ENCODE data around the gene PKNOX2.

The PKNOX2 gene

DNA sequence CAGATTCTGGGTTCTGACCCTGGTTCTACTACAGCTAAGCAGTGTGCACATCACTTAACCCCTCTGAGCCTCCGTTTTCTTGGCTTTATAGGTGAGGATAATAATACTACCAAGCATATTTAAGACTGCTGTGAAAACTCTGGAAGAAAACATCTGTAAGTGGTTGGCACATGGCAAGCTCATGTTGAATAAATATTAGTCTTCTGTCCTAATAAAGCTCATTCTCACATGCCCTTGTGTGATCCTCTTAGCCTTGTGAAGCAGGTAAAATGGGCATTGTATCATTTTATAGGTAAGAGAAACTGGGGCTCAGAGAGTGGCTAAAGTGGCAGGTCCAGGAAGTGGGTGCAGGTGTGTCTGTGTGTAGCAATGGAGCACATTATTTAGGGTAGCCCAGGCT lies 8.5 kb downstream of the PKNOX2 start:
- no peak for DNase-seq (ENCODE audit: low read depth)

DNA sequence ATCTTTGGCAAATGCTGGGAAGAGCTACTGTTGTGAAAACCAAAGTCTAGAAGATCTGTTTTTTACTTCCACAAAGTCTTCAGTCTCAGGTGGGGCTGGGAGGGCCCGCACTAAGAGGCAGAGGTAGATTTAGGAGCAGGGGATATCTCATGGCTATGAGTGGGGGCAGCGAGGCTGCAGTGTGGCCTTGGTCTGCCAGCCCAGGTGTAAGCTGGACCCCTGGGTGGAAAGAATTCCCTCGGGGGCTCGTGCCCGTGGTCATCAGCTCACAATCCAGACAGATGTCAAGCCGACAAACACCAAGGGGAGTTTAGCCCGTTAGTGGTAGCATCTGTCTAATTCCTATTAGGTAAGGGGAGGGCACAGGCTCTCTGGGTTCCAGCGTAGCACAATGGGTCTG lies 9.0 kb downstream of the PKNOX2 start:
- no peak for DNase-seq (ENCODE audit: low read depth)

DNA sequence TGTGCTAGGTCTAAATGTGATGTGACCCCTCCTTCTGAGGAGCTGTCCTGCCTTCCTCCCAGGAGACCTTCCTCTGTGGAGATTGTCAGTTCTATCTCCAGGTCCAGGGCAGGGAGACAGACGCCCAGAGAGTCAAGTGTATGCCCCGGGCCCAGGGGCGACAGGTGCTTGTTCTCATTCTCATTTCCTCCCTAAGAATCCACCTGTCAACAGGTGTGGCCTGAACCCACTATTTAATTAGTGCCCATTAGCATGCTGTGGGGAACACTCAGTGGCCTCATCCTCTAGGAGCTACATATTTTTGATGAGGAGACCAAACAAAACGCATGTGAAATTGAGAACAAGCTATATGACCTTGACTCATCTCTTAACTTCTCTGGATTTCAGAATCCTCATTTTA lies 9.5 kb downstream of the PKNOX2 start:
- no peak for DNase-seq (ENCODE audit: low read depth)

DNA sequence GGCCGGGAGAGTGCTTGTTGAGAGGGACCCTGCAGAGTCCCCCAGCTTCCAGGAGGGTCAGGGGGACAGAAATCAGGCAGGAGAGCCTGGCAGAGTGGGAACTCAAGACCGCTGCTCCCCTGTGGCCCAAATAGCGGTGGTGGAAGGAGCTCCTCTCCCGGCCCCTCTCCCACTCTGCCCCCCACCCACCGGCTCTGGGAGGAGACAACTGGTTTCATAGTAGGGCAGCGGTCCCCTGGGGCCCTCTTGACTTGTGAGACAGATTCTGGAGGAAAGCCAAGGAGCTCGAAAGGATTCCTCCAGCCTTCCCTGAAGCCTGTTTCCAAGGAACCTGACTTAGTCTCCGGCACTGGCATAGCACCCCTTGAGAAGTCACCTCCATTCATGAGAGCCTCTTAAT lies 10.1 kb downstream of the PKNOX2 start:
- no peak for DNase-seq (ENCODE audit: low read depth)

DNA sequence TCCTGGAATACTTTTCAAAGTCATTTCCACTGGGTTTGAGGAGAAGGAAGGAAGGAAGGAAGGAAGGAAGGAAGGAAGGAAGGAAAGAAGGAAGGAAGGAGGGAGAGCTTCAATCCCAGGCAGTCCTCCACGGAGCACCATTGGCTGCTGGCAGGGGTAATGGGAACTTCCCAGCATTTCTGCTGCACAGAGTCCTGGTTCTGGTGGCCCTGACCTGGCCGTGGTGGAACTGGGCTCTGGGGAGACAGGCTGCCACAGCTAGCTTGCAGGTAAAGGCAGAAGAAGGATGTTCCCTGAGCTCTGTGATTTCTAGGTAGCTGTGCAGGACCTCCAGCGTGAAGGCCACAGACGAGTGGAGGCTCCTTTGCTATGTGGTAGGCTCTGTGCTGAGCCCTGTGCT lies 10.6 kb downstream of the PKNOX2 start:
- DNase-seq (ENCODE audit: low read depth) = no peak

DNA sequence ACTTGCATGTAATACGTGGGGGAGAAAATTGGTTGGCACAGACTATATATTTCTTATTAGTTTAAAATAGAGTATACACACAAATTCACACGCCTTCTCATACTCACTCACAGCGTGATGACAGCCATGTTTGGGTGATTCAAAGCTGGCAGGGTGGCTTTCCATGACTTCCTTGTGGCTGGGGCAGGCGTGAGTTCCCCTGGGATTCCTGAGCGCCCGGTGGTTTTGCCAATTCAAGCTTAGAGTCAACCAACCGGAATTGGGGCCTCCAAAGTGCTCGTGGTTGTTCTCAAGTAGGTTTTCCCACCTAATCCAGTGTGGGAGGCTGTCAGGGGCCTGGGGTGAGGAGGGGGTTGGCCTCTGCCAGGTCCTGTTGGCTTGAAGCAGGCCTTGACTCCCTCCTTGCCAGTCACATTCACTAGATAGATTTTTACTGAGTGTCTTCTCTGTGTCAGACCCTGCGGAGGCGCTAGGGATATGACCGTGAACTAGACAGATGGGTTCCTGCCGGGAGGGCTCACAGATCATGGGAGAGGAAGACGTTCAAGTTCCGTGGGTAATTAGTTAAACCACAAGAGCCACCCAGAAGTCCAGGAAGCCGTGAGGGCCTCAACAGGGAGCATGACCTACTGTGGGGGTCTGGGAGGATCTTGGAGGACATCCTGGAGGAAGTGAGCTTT lies 11.5 kb downstream of the PKNOX2 start:
- no peak for DNase-seq (ENCODE audit: low read depth)

DNA sequence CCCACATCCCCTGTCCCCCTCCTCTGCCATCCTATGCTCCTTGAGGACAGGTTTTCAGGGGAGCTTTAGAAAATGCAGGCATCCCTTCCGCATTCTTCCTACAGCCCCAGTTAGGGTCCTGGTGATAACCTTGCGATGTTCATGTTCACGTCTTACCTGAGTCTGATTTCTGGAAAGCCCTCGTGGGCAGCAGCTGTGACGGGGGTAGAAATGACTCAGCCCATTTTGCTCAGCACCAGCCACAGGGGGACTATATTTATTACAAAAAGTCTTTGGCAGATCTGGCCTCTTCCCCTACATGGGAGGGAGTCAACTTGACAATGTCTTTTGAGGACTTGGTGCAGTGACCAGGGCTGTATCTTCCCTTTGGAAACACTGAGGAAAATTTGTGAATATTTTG lies 12.3 kb downstream of the PKNOX2 start:
- no peak for DNase-seq (ENCODE audit: low read depth)

DNA sequence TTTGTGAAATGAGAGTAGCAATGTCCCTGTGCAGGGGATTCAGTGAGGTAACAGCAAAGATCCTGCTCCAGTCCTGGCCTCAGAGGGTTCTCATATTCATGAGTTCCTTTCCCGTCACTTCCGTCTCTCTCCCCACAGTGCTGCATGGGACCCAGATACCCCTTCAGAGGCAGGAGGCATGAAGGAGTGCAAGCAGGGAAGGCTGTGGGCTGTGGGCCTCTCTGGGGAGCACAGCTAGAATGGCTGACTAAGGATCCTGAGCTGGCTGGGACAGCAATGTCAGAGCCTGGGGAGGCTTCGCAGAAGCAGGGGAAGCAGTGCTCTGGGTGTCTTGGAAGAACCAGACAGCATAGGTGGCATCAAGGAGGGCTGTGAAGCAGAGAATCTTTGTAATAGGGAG lies 13.0 kb downstream of the PKNOX2 start:
- DNase-seq (ENCODE audit: low read depth) = no peak

DNA sequence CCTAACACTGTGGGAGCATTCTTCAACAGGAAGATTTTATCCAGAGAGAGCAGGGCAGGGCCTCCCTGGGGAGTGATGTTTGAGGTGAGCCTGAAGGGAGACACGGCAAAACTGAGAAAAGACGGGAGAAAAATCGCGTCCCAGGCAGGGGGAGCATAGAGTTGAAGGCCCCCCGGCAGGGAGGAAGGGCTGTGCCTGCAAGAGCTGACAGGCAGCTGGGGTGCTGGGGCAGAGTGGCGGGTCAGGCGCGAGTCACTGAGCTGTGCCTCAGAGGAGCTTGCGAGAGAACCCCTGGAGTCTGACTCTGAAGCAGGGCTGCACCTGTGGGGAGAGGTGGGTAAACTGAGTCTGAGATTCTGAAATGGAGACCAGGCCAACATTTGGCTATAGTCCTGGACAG lies 14.8 kb downstream of the PKNOX2 start:
- DNase-seq (ENCODE audit: low read depth) = no peak

DNA sequence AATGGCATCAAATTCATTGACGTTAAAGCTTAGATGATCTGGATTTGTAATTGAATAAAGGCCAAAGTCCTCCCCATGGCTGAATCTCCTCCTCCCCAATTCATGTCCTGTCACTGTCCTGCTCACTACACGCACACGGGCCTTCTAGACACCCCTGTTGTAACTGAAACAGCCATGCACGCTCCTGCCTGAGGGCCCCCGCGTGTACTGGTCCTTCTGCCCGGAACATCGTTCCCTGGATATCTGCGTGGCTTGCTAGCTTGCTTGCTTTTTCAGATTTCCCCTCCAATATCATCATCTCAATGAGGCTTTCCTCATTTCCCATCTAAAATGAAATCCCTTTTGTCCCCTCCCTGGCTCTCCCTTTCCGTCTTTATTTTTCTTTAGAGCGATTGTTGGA lies 15.3 kb downstream of the PKNOX2 start:
- DNase-seq (ENCODE audit: low read depth) = no peak

DNA sequence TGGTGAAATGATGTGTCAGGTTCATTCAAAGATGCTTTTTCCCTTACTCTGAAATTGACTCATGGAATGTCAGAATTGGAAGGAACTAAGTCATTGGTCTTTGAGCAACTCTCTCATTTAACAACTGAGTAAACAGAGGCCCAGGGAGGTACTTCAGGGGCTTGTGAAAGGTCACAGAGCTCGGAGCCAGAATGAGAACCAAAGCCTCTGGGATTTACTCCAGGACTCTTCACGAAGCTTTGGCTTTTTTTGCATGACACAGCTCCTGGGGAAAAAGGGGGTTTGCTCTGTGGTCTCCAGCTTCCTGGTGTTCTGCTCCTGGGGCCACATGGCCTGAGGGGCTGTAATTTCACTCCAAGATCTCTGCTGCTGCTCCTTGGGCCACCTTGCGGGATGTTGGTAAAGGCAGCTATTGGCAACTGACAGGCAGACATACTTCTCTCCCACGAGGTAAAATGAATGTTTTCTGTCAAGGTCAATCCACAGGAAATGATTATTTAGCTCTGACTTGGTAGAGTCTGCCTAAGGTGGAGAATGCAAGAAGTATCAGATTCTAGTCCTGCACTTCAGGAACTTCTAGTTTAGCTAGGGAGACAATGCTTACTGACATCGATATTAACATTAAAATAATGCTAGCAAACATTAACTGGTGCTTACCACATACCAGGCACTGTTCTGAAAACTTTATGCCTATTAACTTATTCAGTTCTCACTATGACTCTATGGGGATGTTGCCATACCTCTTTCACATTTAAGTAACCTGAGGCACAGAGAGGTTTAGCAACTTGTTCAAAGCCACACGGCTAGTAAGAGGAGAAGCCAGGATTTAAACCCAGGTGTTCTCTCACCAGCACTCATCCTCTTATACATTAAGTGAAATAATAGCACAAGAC lies 16.1 kb downstream of the PKNOX2 start:
- no peak for DNase-seq (ENCODE audit: low read depth)

DNA sequence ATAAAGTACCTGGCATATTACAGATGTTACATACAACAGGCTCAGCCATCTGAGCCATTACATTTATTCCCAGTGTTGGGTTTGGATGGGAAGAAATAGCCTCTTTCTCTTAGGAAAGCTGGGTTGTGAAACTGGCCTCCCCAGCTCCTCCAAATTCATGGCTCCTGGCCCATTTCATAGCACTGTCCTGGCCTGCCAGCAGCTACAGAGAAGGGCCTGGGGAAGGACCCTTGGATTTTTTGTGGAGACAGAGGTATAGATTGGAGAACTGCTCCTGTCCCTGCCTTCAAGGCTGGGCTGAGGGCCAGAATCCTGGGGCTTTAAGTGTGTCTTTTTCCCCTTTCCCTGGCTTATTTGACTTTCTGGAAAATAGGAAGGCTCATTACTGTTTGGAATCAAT lies 18.0 kb downstream of the PKNOX2 start:
- DNase-seq (ENCODE audit: low read depth) = no peak

DNA sequence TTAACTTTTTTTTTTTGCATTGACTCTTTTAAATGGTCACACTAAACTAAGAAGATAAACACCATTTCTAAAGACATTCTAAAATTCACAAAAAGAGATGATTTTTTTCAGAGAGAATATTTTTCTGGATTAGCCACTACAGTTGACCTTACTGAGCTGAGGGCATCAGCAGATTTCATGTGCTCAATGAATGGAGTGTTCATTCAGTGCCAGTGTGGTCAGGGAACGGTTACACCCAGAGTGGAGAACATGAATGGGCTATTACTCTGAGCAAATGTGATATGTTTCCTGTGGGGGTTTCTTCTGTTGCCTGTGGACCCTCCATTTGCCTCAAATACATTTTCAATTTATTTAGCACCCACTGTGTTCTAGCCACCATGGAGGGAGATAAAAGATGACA lies 19.1 kb downstream of the PKNOX2 start:
- no peak for DNase-seq (ENCODE audit: low read depth)

DNA sequence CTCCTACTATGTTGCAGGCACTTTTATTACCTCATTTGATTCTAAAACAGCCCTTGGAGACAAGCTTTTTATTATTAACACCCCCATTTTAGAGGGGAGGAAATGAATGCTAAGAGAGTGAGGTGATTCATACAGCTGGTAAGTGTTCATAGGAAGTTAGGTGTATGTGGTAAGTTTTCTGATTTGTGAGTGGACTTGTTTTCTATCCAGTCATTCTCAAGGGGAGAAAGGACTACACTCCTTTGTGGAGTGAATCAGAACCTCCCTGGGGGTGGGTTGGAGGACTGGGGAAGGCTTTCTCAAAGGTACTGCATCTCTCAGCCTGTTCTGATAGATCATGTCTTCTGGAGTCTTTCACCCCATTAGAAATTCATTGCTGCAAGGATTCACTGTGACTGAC lies 23.5 kb downstream of the PKNOX2 start:
- DNase-seq (ENCODE audit: low read depth) = no peak

DNA sequence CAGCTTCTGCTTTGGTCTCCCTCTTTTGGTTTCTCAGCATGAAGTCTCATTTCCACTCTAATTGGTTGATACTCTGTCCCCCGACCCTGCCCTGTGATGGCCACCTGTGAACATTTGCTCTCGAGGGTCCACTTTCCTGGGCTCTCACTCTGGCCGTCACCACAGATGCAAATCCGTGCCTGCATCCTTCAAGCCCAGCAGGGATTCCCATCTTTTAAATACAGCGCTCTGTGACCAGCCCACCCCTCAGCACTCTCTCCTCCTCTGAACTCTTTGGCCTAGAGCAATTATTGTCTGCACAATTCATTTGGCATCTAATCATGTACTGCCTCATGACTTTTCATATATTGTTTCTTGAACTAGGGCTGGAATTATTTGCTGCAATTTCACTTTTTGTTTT lies 26.0 kb downstream of the PKNOX2 start:
- no peak for DNase-seq (ENCODE audit: low read depth)

DNA sequence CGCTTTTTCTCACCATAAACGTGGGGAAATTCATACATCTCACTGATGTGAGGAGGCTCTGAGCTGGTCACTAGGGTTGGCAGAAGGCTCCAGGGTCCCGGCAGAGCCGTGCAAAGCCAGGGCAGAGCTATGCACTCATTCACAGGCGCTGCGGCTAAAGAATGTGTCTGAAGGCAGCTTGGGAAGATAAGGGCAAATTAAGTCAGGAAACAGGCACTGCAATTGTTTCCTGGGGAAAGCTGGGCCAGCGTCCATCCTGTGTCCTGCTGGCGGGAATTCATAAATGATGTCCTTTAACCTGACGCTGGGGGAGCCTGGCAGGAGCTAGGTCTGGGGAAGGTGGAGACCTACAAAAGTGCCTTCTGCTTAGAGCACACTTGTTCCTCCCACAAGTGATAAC lies 27.6 kb downstream of the PKNOX2 start:
- no peak for DNase-seq (ENCODE audit: low read depth)

DNA sequence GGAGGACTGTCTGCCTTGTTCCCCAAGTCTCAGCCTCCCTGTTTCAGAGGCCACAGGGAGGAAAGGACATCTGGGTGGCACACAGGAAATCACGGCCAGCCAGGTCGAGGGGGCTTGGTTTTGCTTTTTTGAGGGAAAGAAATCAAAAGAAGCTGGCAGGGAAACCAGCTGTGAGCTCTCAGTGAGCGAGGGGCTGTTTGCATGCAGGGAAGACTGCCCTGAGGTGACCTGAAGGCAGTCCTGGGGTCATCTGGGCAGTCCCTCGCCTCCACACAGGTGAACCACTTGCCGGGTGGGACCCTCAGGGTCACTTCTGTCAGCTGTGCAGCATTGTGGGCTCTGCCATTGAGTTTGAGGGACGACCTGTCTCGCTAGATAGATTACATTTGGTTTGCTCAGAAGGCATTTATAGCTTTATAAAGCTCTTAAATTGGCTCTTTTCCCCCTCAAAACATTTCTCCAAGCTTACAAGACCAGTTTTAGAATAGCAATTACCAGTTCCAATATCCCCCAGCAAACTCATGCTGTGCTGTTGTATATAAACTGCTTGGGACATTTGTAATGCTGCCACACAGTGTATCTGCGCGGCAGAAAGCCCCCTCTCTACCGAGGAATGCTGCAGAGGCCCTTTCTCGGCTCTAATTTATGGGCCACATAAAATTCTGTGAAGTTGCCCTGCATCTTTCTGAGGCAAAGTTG lies 28.3 kb downstream of the PKNOX2 start:
- DNase-seq (ENCODE audit: low read depth) = no peak

DNA sequence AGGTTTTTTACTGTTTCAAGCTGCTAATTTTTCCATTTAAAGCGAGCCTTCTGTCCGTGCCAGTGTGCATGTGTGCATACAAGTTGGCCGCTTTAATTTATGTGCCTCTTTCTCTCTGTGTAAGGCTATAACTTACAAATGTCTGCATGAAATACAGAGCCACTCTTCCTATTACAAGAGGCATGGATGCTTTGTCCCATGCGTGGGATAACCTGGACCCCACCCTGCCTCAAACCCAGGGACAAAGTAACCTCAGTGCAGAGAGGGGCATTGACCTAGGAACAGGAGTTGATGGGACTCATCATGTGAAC lies 28.8 kb downstream of the PKNOX2 start:
- no peak for DNase-seq (ENCODE audit: low read depth)

DNA sequence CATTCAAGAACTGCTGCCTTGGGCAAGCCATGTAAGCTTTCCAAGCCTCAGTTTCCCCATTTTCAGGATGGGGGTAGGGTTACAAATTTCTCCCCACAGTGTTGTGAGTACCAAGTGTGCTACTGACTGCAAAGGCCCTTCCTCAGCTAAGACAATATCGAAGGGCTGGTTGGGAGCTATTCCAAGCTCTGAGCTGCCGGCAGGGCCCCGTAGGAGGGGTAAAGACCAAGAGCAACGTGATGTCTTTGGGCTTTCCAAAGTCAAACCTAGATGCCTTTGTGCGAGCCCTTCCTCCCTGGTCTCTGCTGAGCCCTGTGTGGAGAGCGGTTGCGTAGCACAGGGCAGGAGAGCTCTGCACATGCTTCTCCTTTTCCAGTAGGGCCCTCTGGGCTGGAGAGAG lies 29.3 kb downstream of the PKNOX2 start:
- DNase-seq (ENCODE audit: low read depth) = no peak

DNA sequence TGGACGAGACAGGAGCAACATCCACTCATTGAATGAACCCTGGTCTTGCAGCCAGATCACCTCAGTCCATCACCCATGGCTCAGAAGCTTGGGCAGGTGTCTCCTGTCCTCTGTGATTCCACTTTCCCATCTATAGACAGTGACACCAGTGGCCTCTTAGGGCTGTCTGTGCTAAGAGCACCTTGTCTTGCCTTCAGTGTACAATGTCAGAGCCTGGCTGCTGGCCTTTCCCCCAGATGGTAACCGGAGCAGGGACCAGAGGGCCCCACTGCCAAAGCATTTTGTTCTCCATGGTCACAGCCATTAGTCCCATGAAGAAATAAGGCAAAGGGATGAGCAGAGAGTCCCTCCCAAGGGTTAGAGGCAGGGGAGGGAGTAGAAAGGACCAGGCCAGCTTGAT lies 35.4 kb downstream of the PKNOX2 start:
- no peak for DNase-seq (ENCODE audit: low read depth)

DNA sequence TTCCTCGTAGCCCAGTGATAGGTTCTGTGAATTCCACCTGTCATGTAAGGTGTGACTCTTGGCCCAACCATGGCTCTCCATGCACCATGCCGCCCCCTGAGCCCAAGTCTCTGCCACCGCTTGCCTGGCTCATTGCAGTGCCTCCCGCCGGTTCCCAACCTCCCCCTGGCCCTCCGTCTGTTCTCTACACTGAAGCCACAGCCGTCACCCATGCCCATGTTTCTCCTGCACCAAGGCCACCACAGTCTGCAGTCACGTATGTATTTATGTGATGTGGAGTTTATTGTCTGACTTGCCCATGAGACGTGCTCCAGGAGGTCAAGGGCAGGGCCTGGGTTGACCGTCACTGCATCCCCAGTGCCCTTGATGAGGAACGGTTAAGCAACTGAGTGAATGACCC lies 35.9 kb downstream of the PKNOX2 start:
- DNase-seq (ENCODE audit: low read depth) = no peak

DNA sequence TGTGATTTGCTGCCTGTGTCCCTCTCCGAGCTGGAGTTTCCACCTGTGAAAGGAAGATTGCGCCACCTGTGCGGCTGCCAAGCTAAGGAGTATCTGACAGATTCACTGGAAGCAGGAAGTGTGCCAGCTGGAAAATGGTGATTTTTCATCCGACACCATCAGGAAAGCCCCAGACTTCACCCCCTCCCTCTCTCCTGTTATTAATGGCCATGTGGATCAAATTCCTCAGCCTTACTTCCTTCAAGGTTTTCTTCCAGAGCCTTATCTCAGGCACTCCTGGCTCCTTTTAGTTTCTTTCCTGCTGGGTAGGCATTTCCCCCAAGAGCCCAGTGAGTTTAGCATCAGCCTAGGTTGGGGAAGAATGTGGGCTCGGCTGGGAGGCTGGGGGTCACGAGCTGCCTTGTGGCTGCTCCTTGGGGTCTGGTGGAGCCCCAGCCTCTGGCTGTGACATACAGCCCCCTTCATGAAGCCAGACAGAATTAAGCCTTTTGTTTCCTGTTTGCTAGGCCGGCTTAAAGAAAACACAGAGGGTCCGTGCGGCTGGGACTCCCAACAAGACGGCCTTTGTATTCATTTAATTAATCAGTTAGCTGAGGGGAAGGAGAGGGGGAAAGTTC lies 37.1 kb downstream of the PKNOX2 start:
- DNase-seq (ENCODE audit: low read depth) = no peak

DNA sequence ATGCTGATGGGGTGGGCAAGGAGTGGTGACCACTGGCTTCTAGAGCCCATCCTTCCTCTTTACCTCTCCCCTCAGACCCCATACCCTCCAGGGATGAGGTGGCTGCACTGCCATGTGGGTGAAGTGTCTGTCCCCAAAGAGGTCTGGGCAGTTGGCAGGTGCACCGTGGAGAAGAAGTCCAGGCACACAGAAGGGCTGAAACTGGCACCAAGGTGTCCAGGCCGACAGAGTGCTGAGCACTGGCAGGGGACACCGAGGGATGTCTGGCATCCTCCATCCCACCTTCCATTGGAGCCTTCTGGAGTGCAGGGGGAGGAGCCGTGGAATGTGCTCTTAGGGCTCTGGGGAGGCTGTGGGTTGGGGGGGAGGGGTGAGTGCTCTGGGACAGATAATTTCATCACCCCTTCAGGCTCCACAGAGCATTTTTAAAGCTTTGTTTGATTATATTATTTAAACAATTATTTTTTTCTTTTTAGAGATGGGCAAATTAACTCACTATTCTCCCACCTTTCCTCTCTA lies 37.9 kb downstream of the PKNOX2 start:
- DNase-seq (ENCODE audit: low read depth) = no peak

Data from T follicular helper cell (primary cell).